NCI-H2029 treated with DMSO at 0.1 percent for 48 hours (cell line): ENCODE measurements around the gene GALNT13.

Experiments
- DNase-seq: peaks from one replicate; lab custom pipeline; 2025; lab: John Stamatoyannopoulos, UW

The GALNT13 gene

GRCh38 chr2:154125891-154126290 lies 254.2 kb downstream of the GALNT13 start:
- no peak for DNase-seq

- DNase-seq: no peak
Observed at GRCh38 chr2:154130821-154131220, 259.1 kb downstream of the GALNT13 start.

GRCh38 chr2:154132827-154133226 lies 261.1 kb downstream of the GALNT13 start:
- no peak for DNase-seq

GRCh38 chr2:154133823-154134222 lies 262.1 kb downstream of the GALNT13 start:
- no peak for DNase-seq

GRCh38 chr2:154140249-154141025 lies 268.7 kb downstream of the GALNT13 start:
- DNase-seq: no peak

- DNase-seq: no peak
Observed at GRCh38 chr2:154142480-154142879, 270.8 kb downstream of the GALNT13 start.

- no peak for DNase-seq
Observed at GRCh38 chr2:154143105-154143504, 271.4 kb downstream of the GALNT13 start.

GRCh38 chr2:154158101-154158500 lies 286.4 kb downstream of the GALNT13 start:
- no peak for DNase-seq

- no peak for DNase-seq
Observed at GRCh38 chr2:154161286-154161685, 289.6 kb downstream of the GALNT13 start.

GRCh38 chr2:154170400-154170799 lies 298.7 kb downstream of the GALNT13 start:
- DNase-seq: no peak

- DNase-seq: no peak
Observed at GRCh38 chr2:154173164-154173563, 301.4 kb downstream of the GALNT13 start.

GRCh38 chr2:154173919-154174318 lies 302.2 kb downstream of the GALNT13 start:
- no peak for DNase-seq

- no peak for DNase-seq
Observed at GRCh38 chr2:154182008-154182407, 310.3 kb downstream of the GALNT13 start.

GRCh38 chr2:154187948-154188347 lies 316.2 kb downstream of the GALNT13 start:
- no peak for DNase-seq

GRCh38 chr2:154189953-154190352 lies 318.2 kb downstream of the GALNT13 start:
- no peak for DNase-seq

- no peak for DNase-seq
Observed at GRCh38 chr2:154193246-154193645, 321.5 kb downstream of the GALNT13 start.

GRCh38 chr2:154194909-154195643 lies 323.4 kb downstream of the GALNT13 start:
- no peak for DNase-seq

- no peak for DNase-seq
Observed at GRCh38 chr2:154195644-154196195, 324.0 kb downstream of the GALNT13 start.

GRCh38 chr2:154198866-154199265 lies 327.1 kb downstream of the GALNT13 start:
- DNase-seq: no peak

GRCh38 chr2:154203206-154203605 lies 331.5 kb downstream of the GALNT13 start:
- DNase-seq: no peak

GRCh38 chr2:154203902-154204301 lies 332.2 kb downstream of the GALNT13 start:
- no peak for DNase-seq

GRCh38 chr2:154207288-154208047 lies 335.7 kb downstream of the GALNT13 start:
- DNase-seq: peak; percentile 25
